NCI-H82 treated with DMSO at 0.1 percent for 48 hours (cell line): Measurements from ENCODE around the gene NEURL1.

ENCODE experiments used
- DNase-seq: peaks from one replicate; lab custom pipeline; 2025; ENCODE audit not compliant: unreplicated experiment; lab: John Stamatoyannopoulos, UW

NEURL1 gene

DNA sequence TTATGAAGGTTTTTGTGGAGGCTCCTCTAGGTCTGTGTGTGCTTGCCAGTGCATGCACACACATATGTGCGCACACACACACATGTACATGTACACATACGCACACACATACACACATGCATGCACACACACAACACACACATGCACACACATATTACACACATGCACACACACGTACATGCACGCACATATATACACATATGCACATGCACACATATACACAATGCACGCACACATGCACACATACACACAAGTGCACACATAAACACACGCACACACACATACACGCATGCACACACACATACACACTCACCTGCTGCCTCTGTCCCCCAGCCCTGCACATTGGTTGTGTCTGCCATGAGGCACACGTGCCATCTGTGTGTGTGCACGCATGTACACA is 66.3 kb downstream of the NEURL1 start:
- DNase-seq: no peak

GRCh38 chr10:103560886-103561285 is 67.4 kb downstream of the NEURL1 start:
- no peak for DNase-seq

DNA sequence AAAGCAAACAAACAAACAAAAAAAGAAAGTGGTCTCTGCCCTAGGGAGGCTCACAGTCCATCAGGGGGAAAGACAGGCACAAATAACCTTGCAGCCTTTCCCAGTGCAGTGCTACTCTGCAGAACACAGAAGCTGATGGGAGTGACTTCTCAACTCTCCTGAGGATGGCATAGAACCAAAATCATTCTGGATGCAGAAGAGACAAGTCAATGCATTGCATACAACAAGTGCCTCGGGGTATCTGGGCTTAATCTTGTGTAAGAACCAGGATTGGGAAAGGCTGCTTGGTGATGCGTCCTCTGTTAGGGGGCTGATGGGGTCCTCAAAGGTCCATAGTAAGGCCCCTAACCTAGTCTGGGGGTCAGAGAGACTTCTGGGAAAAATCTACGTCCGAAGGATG is 68.9 kb downstream of the NEURL1 start:
- no peak for DNase-seq

DNA sequence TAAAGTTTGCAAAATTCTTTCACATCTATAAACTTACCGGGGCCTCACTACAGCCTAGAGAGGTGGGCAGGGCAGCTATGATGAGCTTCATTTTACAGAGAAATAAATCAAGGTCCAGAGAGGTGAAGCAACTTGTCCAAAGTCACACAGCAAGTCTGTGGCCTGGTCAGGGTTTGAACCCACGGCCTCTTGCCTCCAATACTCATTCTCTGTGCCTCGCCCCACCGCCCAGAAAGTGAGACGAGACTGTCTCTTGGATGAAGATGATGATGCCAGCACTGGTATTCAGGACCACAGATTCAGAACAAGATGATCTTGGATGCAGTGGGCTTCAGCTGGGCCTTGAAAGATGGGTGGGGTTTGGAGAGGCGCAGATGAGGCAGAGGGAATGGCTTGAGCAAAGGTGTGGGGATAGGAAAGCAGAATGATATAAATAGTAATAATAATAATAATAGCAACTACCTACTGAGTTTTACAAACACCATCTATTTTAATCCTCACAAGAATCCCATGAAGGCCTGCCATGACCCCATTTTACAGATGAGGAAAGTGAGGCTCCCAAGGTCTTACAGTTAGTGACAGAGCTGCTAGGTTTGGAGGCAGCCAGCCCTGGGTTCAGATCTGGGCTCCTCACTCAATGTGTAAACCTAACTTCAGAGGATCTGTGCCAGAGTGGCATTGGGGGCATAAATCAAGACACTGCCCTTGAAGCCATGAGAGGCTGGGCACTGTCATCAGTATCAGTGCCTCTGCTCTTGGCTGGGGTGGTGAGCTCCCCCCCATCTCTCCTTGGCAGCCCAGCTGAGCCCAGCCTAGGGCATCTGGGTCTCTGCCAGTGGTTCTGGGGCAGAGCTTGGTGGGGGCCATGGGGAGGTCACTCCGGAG is 70.0 kb downstream of the NEURL1 start:
- DNase-seq: no peak

DNA sequence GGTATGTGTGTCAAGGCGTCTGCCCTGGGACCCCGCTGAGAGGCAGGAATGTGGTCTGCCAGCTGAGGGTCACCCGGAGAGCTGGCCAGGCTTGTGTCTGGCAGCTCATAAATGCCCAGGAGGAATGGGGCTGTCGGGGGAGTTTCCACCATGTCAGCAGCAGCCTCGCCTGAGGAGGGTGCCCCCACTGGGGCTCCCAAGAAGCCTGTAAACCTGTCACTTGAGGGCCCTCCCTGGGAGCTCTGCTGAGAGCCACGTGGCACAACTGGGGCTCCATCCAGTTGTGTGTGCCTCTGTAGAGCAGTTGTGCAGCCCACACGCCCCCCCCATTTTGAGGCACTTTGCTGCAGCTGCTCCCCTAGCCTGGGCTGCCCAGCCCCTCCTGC is 70.6 kb downstream of the NEURL1 start:
- DNase-seq: no peak

- DNase-seq: no peak
Measured at GRCh38 chr10:103564776-103565520, 71.4 kb downstream of the NEURL1 start.

DNA sequence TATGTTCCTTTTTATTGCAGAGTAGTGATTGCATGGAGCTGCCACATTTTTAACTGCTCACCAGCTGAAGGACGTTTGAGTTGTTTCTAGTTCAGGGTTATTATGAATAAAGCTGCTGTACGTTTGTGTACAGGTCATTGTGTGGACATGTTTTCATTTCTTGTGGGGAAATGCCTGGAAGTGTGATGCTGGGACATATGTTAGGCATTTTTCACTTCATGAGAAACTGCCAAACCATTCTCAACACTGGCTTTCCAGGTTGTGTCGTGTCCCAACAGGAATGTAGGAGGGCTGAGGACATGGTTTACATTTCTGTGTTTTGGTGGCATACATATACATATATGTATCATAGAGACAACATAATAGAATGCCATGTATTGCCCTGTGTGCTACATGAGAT is 73.0 kb downstream of the NEURL1 start:
- no peak for DNase-seq

- no peak for DNase-seq
Measured at GRCh38 chr10:103568505-103568904, 75.0 kb downstream of the NEURL1 start.

GRCh38 chr10:103569896-103570295 is 76.4 kb downstream of the NEURL1 start:
- no peak for DNase-seq

DNA sequence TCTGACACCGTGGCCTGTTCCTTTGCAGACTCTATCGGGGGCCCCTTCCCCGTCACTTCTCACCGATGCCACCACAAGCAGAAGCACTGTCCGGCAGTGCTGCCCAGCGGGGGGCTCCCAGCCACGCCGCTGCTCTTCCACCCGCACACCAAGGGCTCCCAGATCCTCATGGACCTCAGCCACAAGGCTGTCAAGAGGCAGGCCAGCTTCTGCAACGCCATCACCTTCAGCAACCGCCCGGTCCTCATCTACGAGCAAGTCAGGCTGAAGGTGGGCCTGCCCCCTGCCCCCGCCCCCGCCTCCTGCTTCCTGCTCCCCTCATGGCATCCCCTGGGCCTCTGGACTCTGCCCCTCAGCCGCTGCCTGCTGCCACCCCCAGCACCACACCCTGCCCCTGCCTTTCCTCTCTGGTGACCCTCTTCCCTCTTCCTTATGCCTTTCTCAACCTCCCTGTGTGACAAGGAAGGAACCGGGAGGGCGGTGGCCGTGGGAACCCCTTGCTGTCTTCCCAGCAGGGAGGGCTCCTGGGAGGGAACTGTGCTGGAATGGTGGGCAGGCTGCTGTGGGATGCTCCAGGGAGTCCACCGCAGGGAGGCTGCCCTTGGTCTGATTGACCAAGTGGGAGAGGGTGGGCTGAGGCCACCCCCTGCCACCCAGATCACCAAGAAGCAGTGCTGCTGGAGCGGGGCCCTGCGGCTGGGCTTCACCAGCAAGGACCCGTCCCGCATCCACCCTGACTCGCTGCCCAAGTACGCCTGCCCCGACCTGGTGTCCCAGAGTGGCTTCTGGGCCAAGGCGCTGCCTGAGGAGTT is 77.5 kb downstream of the NEURL1 start:
- DNase-seq: no peak

- DNase-seq: no peak
Measured at GRCh38 chr10:103571656-103571975, 78.1 kb downstream of the NEURL1 start.

GRCh38 chr10:103572347-103573204 is 79.1 kb downstream of the NEURL1 start:
- no peak for DNase-seq

DNA sequence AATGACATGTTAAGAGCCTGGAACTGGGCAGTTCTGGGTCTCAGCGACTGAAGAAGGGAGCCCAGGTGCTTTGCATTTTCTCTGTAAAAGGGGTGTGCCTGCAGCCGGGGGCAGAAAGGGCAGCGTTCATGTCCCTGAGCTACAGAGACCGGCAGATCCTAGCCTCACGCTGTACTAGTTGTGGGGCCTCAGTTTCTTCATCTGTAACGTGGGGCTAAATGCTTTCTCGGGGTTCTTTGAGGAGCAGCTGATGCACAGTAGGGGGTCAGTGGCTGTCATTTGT is 79.6 kb downstream of the NEURL1 start:
- no peak for DNase-seq

- no peak for DNase-seq
Measured at GRCh38 chr10:103574097-103575061, 80.9 kb downstream of the NEURL1 start.

GRCh38 chr10:103575416-103576075 is 82.0 kb downstream of the NEURL1 start:
- no peak for DNase-seq

GRCh38 chr10:103576076-103576471 is 82.6 kb downstream of the NEURL1 start:
- DNase-seq: no peak

GRCh38 chr10:103576862-103577261 is 83.4 kb downstream of the NEURL1 start:
- no peak for DNase-seq

DNA sequence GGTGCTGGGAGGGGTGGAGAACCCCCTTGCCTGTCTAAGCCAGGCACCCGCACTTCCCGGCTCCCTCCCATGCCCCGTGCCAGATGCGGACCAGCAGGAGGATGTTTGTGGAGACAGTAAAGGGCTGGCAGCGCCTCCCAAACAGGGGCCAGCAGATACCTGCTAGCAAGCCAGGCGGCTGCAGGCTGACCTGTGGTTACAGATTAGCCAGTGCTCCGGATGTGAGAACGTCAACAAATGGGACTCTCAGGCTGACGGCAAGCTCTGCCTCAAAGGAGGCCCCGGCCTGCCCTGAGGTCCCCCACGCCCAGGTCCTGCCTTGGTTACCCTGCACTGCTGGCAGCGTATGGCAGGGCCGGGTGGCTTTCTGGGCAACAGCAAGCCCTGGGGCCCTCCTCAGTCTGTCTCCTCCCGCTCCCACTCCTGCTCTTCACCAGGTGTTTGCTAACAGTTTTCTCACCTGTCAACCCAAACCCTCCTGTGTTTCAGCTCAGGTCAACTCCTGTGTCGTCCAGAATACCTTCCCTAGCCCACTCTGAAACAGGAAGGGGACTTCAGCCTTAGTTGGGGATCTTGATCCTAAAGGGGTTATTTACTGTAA is 85.4 kb downstream of the NEURL1 start:
- no peak for DNase-seq

DNA sequence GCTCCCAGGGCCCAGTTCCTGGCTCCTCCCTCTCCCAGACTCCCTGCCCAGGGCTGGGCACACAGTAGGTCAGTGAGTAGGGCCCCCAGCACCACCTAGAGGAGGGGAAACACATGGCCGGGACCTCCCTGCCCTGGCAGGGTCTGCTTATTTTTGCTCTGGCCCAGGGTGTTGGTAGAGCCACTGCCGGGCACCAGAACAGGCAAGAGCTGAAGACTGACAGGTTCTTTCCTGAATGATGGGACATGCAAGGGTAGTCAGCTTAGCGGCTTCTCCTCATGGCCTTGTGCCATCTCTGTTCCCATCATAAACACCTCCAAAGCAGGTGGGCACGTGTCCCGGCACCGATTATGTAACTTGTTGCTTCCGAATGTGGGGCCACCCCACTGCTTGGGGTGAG is 86.5 kb downstream of the NEURL1 start:
- DNase-seq: no peak
